KG1 (cell line): ENCODE data around the gene RCSD1.

Experiments
- DNase-seq: peaks from one replicate; lab custom pipeline; 2025; lab: John Stamatoyannopoulos, UW

RCSD1 gene

DNA sequence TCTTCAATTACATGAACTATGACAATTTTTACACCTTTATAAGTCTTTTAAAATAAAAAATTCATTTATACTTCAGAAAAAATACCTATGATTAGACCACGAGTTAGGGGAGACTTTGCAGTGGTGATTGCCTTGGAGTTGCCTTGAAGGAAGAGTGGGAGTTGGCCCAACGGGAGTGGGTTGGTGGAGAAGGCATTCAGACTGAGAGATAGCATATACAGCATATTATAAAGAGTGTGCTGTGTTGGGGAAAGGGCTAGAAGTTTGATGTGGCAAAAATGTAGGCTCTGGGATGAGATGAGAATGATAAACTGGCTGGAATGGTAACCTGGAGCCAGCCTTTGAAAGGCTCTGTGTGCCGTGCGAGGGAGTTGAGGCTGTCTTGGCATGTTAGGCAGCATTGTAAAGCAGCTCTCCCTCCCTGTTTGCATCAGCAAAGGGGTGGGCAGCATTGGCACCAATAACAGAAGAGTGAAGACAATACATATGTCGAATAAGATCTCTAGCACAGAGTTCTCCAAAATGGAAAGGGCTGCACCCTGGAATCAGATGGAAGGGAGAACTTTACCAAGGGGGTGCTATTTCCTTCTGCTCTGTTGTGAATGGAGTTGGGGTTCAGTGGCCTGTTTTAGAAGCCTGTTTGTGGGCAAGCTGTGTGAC lies 116.1 kb downstream of the RCSD1 start:
- no peak for DNase-seq

DNA sequence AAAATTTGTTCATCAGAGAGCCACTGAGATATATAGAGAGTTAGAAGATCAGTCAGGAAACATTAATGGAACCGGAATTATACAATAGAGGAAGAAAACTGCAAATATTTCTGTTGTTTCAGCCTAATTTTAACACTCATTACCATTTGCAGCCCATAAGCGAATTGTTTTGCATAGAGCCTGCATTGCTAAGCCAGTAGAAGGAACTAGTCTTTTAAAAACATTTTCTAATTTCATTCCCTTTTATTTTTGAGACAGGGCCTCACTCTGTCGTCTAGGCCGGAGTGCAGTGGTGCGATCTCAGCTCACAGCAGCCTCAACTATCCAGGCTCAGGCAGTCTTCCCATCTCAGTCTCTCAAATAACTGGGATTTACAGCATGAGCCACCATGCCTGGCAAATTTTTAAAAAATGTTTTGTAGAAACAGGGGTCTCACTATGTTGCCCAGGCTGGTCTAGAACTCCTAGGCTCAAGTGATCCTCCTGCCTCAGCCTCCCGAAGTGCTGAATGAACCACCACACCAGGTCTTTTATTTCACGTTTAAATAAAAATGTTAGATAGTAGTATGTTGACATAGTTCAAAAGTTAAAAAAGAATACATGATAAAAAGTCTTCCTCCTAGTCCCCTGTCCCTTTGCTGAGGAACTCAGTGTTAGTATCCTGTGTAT lies 117.1 kb downstream of the RCSD1 start:
- DNase-seq: no peak

- no peak for DNase-seq
Observed at GRCh38 chr1:167747988-167748387, 118.0 kb downstream of the RCSD1 start.

DNA sequence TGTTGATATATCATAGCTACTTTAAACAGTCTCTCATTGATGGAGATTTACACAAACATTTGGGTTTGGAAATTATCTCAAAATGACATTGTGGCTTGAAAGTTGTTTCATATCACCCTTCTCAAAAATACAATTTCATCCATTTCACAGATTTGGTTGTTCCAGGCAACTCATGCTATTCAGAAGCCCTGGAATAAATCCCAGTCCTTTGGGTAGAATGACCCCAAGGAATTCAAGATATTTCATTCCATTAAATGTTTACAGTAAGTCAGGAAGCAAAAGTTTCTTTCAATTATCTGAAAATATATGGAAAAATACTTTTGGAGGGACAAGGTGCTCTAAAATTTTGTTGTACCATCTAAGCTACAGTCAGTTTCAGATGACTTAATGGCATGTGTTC lies 118.9 kb downstream of the RCSD1 start:
- DNase-seq: no peak

GRCh38 chr1:167749741-167750140 lies 119.7 kb downstream of the RCSD1 start:
- no peak for DNase-seq

GRCh38 chr1:167750641-167751040 lies 120.6 kb downstream of the RCSD1 start:
- no peak for DNase-seq

DNA sequence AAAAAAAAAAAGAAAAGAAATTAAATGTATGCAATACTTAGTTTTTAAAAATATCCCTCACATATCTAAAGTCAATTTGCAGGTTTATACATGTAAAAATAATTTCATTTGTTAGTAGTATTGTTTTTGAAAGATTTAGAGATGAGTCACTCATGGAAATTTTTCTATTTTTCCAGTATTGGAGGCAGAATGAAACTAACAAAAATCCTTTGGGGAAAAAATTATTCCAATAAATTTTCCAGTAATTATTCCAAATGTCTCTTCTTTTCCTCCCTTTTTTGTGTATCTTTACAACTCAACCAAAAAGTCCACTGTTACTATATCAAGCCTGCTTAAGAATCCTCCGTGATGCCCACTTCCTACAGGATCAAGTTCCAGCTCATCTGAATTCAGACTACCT lies 121.6 kb downstream of the RCSD1 start:
- DNase-seq: no peak

DNA sequence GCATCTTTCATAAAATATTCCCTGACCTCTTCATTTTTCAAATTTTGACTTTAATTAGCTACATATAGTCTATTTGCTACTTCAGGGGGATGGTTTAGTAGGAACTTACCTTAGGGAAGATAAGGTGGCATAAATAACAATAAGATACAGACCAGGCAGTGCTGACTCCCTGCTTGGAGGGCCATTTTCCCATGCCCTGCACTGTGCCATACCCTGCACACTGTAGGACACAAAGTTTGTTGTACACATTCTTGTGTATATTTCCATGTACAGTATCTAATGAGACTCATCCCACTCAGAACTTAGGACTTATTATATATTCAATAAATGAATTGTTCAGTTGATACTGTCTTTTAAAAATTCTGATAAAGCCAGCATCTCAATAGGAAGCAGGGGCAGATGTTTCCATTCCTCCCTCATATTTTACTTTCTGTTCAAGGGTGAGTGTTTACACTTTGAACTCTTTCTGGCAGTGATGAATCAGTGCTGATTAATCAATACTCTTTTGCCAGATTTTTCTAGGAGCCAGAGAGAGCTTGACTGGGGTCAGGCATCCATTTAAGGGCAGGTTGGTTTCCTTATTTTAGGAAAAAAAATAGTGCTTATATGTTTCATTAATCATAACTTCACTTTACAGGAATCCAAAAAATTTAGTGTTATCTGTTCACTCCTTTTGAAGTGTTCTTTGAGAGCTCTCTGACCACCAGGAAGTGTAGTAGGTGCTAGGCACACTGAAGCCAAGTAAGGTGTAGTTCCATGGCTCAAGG lies 122.4 kb downstream of the RCSD1 start:
- no peak for DNase-seq

- DNase-seq: no peak
Observed at GRCh38 chr1:167755654-167756053, 125.6 kb downstream of the RCSD1 start.
